NK-92 (cell line): ENCODE data around the gene TMA7.
A peak's percentile ranks its signal among the peaks of the same experiment; 100 is the strongest.
"Not testable (repeated sequence)": the region's sequence is repeated elsewhere in the genome, so short reads cannot be mapped to it uniquely, and the experiment has no call there.

Experiments used
- DNase-seq: peaks from one replicate; lab custom pipeline; 2025; ENCODE audit not compliant: unreplicated experiment; lab: John Stamatoyannopoulos, UW

TMA7 gene

DNA sequence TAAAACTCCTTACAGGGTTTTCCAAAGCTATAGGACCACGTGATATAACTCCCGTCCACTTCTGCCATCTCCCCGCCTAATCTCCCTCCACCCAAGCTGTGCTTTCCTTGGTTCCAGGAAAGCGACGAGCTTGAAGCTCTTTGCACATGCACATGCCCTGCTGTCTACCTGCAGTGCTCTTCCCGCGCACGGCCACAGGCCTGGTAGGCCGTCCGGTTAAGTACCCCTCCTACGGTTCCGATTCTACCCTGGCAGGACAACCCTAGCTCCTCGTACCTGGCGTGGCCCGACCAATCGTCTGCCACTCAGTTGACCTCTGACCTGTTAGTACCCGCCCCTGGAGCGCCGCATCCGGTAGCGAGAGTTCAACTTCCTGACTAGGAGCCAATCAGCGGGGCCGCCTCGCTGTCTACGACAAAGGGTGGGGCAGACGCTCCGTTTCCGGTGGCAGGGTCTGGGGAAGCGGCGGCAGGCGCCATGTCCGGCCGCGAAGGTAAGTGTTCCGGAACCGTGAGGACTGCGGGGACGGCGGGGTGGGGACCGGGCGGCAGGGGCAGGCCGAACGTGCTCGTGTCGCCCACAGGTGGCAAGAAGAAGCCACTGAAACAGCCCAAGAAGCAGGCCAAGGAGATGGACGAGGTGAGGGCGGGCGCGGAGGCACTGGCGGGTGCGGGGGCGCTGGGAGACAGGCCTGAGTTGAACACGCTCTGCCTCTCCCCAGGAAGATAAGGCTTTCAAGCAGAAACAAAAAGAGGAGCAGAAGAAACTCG, at the start of gene TMA7, which contains the start of gene CCDC51:
TMA7 (plus strand) TSS at position 438 of the 770 bp plus-strand sequence; CDS start at position 478, 40 bp downstream.
CCDC51 (minus strand) TSS at position 300 of the 770 bp plus-strand sequence. CDS start 4,991 bp downstream, outside the sequence.
- peak; percentile 88 for DNase-seq

DNA sequence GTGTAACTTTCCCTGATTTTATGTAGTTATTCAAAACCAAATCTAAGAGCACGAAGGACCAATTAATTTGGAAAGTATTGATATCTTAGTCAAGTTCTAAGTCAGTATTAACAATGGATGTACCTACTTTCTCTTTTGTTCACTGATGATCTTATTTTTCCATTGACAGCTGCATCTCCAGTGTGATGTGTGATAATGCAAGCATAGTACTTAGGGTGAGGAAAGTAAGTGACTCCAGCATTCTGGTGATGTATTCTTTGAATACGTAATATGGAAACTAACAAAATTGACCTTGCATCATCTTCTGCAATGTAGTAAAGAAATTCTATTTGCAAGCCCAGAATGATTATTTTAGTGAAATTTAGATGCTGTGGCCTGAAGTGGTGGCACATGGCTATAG, 45.7 kb upstream of the TMA7 start:
- no peak for DNase-seq

DNA sequence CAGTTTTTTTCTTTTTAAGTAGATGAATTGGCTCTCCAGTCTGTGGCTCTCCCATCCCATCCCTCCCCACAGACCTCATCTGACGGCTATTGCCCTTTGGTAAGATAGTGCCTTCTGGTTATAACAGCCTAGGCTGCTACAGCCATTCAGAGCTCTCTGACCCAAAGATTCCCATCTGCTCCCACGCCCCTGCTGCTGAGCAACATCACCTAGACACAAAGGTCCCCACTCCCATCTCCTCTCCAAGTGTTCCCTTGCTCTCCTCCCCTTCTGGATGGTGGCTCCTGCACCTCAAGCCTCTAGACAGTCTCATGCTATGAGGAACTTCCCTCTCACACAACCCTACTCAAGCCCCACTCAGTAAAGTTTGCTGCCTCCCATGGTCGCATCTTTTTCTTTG, 44.3 kb upstream of the TMA7 start:
- DNase-seq: no peak

DNA sequence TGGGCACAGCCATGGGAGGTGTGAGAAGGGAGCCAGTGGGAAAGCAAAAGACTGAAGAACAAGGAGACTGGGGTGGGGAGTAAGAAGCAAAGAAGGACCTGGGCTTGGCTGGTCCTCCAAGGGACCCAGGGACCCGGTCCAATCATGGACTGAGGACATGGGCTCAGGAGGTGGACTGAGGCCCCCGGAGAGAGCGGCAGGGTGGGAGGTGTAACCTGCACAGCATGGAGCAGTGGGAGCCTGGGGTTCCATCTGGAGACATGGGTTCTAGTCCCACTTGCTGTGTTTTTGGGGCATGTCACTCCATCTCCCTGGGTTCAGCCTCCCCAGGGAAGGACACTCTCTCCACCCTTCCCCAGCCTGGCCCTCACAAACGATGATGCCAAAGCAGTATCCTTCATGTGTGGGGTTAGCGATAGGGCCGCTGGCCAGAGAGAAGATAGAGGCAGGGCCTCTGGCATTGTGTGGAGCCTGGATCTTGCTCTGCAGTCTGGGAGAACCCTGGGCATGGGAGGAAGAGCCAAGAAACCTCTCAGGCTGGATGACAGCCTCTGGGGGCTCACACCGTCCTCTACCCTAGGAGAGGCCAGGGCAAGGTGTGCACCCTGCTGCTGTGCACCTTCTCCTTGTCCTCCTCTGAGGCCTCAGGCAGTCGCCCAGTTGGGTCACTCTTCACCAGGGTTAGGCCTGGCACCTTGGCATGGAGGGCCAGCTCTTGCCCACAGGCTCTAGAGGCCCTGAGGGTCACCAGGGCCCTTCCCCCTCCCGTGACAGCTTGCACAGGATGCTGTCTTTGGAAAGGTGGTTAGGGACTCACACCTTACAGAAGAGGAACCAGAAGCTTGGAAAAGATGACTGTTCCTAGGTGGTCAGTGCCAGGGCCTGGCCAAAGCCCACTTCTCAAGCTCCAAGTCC, 42.0 kb upstream of the TMA7 start:
- no peak for DNase-seq

DNA sequence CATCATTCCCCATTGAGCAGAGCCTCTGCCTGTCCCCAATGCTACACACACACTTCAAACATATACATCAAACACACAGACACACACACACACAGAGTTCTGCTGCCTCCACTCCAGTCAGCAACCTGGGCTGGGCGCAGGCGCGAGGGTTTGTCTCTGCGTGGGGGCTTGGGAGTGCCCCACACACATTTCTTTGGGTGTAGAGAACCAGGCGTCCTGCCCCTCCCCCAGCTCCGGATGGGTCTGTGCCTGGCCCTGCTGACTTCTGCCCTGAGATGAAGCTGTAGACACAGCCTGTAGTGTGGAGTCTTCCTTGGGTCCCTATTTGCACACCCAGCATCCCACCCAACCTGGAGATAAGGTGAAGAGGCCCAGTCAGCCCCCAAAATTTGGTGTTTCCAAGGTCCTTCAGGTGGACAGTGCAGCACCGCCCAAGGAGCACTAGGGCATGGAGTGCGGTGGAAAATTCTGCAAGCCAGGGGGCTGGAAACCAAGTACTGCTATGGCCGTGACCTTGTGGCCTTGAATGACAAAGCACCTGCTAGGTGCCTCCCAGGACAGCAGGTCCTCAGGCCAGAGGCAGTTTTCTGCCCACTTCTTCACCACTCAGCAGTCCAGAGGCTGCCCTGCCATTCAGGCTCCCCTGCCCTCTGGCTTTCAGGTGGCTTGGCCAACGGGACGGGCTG, 41.2 kb upstream of the TMA7 start:
- no peak for DNase-seq

DNA sequence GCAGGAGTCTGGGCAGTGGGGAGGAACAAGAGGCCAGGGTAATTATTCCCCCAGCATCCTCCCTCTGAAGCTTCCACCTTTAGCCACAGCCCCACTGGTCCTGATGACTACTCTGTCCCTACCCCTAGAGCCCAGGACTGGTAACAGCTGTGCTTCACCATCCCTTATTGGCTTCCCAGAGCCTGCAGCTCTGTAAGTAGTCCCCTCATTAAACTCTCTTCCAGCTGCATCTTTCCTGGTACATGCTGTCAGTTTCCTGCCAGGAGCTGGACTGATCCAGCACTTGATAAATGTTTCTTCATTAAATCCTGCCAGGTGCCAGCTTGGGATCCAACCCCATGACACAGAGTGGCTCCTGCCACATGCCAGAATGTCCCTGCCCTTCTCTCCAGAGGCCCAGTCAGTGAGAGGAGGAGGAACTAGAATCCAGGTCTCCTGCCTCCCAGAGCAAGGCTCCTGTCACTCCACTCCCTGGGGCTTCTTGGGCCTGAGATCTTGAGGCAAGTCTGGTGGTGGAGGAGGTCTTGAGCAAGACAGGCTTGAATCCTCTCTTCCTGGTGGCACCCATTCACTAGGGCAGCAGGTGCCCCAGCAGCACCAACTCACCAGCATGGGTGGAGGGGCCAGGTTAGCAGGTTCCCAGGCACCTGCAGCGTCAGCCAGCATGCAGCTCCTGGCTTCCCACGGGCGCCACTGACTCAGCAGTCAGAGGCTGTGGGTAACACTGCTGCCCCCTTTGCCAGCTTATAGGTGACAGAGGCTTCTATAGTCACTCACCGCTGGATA, 40.5 kb upstream of the TMA7 start:
- no peak for DNase-seq

DNA sequence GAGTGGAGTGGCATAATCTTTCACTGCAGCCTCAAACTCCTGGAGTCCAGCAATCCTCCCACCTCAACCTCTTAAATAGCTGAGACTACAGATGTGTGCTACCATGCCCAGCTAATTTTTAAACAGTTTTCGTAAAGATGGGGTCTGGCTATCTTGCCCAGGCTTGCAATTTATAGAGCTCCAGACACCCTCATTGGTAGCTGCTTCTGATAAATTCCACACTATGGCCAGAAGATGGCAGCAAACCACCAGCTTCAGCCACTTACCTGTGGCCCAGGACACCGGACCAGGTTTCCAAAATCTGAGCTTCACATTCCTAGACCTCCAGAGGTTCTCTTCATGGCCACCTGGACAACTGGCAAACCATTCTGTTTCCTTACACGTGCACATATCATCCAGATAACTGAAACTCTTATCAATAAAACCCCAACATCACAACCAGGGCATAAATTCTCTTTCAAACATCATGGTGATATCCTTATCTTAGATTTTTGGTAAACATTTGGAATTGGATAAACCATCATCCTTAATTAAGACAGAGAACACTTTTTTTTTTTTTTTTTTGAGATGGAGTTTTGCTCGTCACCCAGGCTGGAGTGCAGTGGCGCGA, 39.1 kb upstream of the TMA7 start:
- no peak for DNase-seq

DNA sequence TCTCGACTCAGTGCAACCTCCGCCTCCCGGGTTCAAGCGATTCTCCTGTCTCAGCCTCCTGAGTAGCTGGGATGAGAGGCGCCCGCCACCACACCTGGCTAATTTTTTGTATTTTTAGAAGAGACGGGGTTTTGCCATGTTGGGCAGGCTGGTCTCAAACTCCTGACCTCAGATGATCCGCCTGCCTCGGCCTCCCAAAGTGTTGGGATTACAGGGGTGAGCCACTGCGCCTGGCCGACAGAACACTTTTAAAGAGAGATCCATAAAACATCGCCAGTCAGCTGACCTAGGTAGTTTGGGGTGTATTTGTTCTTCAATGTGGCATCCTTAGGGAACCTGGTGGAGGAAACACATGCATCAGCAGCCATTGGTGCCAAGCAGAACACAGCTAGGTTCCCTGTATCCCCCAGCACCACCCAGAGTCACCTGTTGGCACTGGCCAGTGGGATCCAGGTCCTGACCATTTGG, 38.6 kb upstream of the TMA7 start:
- not testable (repeated sequence) for DNase-seq

DNA sequence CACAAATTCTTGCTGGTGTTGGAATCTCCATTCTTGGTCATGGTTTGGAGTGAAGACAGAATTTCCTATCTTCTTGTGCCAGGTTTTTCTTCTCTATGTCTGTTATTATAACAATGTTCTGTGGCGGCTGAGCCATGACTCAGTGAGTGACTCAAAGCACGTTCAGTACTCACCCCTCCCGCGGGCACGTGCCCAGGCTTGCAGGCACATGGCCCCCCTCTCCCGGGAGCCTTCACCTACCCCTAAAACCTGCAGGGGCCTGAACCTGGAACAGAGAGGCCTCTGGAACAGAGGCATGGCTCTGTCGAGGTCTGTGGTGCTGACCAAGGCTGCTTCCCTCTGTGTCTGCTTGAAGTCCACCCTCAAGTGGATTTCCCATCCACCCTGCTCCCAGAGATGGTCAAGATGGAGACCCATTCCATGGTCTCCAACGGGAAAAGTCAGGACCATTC, 37.8 kb upstream of the TMA7 start:
- DNase-seq: no peak

DNA sequence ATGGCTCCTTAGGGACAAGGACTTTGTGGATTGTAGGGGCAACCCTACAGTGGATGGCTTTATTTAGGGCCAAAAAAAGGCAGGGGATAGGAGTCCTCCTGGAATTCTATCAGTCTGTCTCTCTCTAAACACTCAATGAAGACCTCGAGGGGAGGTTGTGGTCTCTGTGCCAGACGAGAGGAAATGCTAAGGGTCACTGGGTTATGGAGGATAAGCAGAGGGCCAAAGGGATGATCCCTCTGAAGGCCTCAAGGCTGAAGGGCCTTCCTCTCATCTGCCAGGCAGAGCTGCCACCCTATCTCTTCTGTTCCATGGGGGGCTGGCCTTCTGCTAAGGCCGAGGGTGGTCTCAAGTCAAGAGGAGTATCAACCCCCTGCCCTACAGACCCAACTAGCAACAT, 37.1 kb upstream of the TMA7 start:
- DNase-seq: no peak

DNA sequence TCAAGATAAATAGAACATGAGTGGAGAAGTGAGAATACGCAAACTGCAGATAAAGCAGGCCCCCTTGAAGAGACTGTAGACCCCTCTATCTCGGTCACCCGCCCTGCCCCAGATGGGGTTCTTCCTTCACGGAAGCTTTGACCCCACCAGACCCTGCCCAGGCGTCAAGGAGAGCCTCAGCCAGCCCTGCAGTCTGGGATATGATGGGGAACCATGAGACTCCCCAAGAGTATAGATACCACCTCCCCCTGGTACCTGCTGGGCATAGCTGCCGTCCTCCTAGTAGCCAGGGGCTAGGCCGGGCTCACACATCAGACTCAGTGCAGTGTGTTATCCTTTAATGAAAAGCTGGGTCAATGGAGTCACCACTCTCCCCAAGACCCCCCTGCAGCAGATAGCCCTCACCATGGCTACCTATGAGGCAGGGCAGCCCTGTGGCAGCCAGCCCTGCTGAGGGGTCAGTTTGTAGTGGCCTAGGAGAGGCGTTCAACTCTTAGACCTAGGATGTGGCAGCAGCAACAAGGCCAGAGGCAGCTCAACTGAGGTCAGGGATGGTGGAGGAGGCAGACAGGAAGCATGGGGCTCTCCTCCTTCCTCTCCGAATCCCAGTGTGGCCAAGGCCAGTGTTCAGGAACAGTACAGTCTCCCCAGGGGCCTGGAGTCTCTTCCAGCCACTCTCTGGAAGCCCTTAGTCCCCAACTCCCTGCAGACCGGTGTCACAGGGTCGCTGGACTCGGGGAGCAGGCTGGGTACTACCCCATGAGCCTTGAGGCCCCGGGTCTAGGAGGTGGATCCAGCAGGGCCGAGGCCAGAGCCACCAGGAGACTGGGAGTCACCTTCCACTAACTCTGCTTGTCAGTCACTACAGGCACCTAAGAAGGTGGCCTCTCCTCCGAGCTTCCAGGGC, 36.3 kb upstream of the TMA7 start:
- no peak for DNase-seq

DNA sequence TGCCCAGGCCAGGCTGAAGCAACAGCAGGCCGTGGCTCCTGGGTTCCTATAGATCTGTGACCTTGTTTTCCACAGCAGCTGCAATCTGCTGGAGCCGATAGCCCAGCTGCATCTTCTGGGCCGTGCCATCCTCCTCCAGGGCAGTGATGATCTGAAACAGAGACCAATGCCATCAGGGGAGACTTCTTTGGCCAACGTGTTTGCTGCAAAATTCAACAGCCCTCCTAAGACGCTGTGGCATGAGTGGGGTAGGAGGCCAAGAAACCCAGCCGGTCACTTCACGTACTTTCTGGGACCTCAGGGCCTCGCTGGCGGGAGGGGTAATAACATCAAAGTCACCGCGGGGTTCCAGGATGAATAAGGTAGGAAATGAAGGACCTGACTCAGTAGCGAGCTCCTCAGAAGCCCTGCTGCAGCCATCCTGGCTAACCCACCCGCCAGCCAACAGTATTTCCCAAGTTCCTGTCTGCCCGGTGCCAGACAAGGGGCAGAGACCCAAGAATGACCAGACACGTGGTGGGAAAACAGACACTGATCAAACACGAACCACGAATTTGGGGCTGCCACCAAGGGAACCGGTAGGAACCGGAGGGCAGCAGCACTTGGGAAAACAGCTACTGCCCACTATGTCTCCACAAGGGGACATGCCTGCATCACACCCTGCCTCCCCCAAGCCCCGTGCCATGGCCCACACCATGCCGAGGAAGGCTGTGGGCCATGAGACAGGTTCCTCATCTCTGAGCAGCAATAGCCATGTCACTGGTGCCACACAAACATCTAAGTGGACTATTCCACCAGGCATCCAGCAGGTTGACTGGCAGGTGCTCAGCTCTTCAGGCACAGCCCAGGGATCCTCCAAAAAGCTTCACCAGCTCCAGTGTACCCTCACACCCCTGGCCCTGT, 35.4 kb upstream of the TMA7 start:
- no peak for DNase-seq

DNA sequence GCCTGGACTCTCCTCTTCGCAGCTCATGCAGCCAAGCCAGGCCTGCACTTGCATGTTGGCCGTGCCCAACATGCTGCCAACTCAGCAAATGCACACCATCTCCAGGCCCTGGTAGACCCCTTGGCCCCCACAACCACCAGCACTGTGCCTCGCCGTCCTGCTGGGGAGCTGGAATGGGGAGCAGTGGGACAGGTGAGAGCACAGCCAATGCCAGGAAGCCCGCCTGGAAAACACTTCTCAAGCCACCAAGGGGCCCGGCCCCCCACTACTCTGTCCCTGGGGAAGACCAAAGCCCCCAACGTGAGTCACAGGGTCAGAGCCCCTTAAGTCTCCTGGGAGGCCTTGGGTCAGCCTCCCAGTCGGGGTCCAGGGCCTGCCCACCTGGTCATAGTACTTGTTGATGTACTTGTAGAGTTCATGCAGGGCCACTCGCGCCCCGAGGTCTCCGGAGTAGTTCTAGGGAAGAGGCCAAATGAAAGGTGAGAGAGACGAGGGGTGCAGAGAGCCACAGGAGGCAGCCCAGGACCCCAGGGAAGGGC, 34.6 kb upstream of the TMA7 start:
- no peak for DNase-seq

DNA sequence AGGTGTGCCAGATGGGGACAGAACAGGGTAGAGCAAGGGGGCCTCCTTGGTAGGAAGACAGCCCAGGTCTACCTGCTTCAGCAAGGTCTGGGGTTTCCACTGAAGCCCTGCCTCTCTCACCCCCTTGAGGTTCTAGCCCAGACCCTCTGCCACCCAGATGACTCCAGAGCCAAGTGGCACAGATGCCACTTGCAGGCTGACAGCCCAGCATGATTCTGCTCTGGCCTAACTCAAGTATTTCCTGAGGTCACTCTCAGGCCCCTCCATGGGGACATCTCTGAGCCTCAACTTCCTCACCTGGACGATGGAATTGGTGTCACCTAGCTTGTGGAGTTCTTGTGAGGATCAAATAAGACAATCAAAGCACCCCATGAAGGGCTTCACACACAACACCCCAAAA, 34.1 kb upstream of the TMA7 start:
- DNase-seq: no peak

DNA sequence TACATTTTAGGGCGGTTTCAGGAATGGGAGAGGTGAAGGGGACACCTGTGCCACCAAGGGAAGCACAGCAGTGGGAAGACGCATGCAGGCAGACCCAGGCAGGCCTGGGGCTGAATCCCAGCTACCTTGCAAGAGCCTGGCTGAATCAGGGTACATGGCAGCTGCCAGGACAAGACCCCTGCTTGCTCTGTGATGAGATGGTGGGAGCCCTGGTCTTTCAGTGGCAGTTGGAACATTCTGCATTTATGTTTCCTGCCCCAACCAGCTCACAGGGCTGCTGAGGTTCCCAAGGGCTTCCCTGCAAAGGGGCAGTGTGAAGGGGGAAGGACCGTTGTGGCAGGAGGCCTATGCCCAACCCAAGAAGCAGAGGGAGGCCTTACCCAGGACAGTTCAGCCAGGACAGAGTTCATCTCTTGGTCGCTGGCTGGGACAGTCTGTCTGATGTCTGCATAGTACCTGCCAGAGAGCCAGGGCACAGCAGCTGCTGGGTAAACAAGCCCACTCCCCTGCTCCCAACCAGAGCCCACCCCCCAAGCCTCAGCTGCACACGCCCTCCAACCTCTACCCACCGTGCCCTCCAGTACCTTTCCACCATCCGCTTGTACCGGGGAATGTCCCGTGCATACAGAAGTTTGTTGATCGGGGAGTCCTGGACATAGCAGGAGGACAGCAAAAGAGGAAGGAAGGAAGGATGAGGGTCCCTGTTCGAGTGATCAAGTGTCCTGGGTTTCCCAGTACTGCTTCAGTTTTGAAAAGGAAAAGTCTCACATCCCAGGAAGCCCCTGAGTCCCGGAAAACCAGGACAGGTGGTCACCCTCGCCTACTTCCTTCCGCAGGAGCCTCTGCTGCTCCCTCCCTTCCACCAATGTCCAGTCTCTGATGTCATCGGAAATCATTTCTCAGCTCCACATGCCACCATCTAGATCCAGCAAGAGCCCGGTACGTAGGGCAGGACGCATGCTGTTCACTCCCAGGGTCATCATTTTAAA, 33.3 kb upstream of the TMA7 start:
- DNase-seq: no peak

DNA sequence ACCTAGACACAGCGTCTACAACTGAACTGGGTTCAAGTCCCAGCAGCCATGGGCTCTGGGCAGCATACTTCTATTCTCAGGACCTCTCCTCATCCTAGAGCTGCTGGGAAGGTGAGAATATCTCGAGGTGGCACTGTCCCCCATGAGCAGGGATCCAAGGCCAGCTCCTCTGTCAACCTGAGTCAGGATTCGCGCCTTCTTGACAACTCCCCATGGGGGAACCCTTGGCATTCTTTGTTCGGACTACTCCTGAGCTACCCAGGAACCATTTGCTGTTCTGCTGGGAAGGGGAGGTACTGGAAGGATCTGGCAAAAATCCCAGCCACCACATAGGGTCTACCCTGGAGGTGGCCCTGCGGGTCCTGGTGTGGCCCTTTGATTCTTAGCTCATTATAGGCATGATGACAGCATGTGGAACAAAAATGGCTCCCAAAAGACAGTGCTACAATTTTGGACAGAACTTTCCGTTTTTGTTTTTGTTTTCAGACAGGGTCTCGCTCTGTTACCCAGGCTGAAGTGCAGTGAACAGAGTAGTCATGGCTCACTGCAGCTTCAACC, 32.4 kb upstream of the TMA7 start:
- DNase-seq: no peak
